NOMO-1 (cell line): ENCODE measurements around the gene SBF1.
A peak's percentile ranks its signal among the peaks of the same experiment; 100 is the strongest.

ENCODE experiments used
- DNase-seq, 2 experiments: peaks; one replicate each; lab custom pipeline; 2025; ENCODE audit not compliant: unreplicated experiment in 2 of 2; lab: John Stamatoyannopoulos, UW

SBF1 gene

GRCh38 chr22:50507421-50507990, 32.7 kb upstream of the SBF1 start, which contains the start of gene LMF2:
TSS of gene LMF2 (minus strand) at chr22:50507702. CDS start at chr22:50507675, 27 bp downstream.
- DNase-seq: peak; percentile 81 to 95

DNA sequence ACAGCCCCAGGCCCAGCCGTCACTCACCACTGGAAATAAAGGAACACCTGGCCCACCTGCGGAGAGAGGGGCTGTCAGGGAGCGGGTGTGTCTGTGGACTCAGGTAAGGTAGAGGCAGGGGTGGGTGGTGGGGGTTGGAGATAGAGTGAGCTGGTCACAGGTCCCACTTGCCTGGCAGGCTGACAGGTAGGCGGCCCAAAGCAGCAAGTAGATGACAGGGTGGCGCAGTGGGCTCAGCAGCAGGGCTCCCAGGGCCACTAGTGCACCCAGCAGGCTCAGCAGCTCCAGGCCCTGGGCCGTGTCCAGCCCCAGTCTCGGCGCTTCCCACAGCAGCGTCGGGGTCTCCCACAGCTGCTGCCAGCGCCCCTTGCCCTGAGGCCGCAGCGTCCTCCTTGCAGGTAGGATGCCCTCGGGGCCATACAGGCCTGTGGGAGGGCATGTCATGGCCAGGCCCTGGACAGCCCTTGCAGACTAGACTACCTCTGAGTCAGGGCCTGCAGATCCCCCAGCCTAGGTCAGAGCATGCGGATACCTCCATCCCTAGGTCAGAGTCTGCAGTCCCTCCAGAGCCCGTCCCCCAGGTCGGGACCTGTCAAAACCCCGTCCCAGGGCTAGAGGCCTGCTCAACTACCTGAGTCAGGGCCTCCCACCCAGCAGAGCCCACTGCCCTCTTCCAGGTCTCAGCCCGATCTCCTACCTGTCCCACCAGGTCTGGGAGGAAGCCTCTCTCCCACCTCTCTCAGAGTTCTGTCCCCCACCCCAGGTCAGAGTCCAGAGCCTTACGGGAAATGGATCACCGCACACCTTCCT, 32.0 kb upstream of the SBF1 start:
- no peak for DNase-seq

GRCh38 chr22:50505776-50506610, 31.2 kb upstream of the SBF1 start:
- DNase-seq: no peak

GRCh38 chr22:50505276-50505775, 30.5 kb upstream of the SBF1 start:
- no peak for DNase-seq

- no peak for DNase-seq
Measured at GRCh38 chr22:50504369-50505211, 29.8 kb upstream of the SBF1 start.

DNA sequence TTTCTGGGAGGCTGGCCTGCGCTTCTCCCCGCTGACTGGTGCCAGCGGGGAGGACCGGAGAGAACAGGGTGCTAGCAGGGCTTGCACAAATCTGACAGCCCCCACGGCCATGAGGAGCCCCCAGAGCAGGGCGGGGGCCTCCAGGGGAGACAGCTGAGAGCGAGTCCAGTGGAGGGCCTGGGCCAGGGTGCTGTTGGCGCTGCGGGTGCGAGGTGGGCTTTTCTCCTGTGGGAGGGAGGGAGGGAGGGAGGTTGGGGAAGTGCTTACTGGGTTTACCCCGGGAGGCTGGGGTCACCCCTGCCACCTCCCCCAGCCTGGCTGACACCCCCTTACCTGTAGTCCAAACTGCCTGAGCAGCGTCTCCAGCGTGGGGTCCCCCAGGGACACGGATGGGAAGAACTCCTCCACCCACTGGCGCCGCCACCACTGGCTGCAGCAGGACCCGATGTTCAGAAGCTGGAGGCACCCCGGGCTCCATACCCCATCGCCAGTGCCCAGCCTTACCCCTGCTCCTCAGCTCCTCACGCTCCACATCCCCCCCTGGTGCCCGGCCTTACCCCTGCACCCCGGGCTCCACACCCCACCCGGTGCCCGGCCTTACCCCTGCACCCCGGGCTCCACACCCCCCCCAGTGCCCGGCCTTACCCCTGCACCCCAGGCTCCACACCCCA, 28.8 kb upstream of the SBF1 start:
- DNase-seq: no peak

DNA sequence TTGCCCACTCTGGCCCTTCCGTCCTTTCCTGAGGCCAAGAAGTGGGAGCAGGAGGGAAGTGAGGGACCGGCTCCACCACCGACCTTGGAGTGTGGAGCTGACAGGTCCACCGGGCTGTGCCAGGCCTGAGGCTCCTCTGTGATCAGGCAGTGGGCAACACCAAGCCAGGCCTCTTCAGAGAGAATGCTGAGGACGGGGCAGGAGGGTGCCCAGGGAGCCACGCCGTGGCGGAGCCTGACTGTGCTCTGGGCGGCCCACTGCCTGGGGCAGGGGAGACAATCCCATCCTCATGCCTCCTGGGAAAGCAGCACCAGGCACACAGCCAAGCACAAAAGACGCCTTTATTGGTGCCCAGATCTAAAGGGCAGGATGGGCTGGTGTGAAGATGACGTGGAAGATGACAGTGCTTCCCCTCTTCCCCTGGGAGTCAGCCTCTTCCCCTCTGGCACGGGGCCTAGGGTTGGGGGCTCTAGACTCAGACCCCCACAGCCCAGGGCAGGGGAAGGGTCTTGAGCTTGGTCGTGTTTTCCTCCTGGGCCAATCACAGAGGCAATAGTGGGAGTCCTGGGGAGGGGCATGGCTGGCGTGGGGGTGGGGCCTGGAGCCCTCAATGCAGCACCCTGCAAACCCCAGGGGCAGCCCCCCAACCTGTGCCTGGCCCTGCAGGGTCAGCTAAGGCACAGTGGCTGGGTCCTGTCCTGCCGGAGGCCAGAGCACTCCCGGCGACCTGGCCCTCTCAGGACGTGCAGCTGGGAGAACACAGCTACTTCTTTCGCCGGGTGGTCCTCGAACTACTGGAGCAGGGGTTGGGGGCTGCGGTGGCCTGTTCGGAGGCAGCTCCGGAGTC, 28.0 kb upstream of the SBF1 start:
- no peak for DNase-seq

- no peak for DNase-seq
Measured at GRCh38 chr22:50502096-50502495, 27.3 kb upstream of the SBF1 start.

- no peak for DNase-seq
Measured at GRCh38 chr22:50500452-50500851, 25.6 kb upstream of the SBF1 start.

GRCh38 chr22:50498322-50498890, 23.6 kb upstream of the SBF1 start:
- DNase-seq: peak; percentile 46 to 67

GRCh38 chr22:50497093-50497492, 22.3 kb upstream of the SBF1 start:
- no peak for DNase-seq

DNA sequence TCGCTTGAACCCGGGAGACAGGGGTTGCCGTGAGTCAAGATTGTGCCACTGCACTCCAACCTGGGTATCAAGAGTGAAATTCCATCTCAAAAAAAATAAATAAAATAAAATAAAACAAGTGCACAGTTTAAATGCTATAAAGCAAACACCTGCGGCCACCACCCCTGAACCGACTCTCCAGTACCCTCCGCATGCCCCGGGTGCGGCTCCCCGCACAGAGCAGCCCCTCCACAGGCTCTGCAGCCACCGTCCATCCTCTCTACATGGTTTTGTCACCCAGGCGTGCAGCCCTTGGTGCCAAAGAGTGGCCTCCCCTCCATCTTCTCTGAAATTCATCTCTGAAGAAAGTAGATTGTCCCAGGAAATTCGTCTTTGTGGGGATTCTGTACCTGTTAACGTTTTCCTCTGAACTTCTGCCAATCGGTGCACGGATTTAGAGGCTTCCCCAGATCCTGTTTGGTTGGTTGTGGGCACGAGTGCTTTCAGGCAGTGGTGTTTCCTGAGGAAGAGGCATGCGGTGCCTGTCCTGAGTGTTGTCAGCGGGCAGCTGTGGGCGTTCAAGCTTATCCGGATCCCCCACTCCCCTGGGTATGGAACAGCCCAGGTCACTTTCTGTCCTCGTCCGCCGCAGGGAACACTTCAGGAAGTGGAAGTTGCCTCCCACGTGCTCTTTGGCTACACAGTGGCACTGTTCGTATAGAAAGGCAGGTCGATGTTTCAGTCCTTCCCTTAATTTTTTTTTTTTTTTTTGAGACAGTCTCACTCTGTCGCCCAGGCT, 15.9 kb upstream of the SBF1 start:
- no peak for DNase-seq

GRCh38 chr22:50489363-50490243, 14.8 kb upstream of the SBF1 start:
- DNase-seq: no peak

DNA sequence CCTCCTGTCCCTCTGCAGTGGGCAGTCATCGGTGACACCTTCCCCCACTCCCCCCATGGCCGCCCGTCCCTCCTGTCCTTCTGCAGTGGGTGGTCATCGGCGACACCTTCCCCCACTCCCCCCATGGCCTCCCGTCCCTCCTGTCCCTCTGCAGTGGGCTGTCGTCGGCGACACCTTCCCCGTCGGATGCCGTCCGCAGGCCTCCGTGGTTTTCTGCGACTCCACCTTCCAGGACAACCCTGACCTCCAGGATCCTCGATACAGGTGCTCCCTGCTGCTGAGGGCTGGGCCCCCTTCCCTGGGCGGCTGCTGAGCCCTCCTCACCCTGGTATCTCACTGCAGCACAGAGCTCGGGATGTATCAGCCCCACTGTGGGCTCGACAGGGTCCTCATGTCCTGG, 14.1 kb upstream of the SBF1 start:
- no peak for DNase-seq

GRCh38 chr22:50488006-50488677, 13.3 kb upstream of the SBF1 start:
- no peak for DNase-seq

DNA sequence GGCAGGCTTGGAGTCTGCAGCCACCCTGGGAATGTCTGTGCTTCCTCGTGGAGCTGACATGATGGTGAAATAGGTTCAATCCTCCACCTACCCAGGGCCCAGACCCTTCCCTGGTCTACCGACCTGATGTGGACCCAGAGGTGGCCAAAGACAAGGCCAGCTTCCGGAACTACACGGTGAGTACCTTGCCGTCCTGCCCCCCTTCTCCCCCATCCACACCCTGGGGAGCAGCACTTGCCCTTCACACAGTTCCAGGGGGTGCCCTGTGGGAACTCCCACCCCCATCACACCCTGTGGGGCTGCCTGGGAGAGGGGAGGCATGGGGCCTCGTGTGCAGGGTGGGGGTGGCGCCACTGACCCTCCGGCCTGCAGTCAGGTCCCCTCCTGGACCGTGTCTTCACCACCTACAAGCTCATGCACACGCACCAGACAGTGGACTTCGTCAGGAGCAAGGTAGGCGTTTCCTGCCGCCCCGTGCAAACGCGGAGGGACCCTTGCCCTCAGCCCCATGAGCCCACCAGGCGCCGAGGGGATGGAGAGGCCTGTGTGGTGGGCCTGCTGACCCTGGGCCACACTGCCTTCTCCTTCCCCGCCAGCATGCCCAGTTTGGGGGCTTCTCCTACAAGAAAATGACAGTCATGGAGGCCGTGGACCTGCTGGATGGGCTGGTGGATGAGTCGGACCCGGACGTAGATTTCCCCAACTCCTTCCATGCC, 12.6 kb upstream of the SBF1 start:
- DNase-seq: no peak
